Erythroblast (primary cell): ENCODE measurements around the gene FMN2.

ENCODE experiments used
- GATA1 ChIP-seq: IDR thresholded peaks from 2 replicates; pipeline ENCODE4 v1.6.1; 2011; ENCODE audit warnings: low read depth, mild to moderate bottlenecking, control low read depth, low read length, moderate library complexity
- POLR2A ChIP-seq: IDR thresholded peaks from 2 replicates; pipeline ENCODE4 v1.6.1; 2011; ENCODE audit warnings: mild to moderate bottlenecking, low read length

DNA sequence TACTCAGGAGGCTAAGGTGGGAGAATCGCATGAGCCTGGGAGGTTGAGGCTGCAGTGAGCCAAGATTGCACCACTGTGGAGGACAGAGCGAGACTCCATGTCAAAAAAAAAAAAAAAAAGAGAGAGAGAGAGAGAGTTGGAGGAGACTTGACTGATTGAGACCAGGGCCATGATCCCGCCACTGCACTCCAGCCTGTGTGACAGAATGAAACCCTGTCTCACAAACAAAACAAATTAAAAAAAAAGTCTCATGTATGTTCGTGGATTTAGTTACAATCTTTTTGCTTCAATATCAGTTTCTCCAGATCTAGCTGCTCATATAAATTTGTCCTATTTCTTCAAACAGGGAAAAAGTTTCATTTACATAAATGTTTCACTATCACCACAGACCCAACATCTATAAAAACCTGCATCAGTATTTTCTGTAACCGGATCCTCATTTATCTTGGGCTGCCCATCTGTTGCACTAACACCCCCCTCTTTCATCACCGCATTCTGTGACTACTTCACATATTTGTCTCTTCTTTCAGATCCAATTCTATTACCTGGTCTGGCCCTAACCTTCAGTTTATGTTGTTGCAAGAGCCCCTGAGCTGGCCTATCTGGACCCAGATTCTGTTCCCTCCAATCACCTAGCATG lies 393.2 kb downstream of the FMN2 start:
- TF ChIP-seq POLR2A (no peak), GATA1 (no peak)
